HEK293 (cell line): ENCODE results near the gene AR.

Source experiments
- BCL11A ChIP-seq: fragments of 450-650 bp; formaldehyde crosslinking; IDR thresholded peaks from 2 replicates; pipeline ENCODE4 v1.5.1; 2016; ENCODE audit warnings: low read depth, missing biosample characterization, missing genetic modification characterization
- YY1 ChIP-seq: fragments of 450-650 bp; formaldehyde crosslinking; IDR thresholded peaks from 2 replicates; pipeline ENCODE4 v1.5.1; 2018; ENCODE audit warnings: missing biosample characterization, missing genetic modification characterization
- ZNF24 ChIP-seq: fragments of 450-650 bp; formaldehyde crosslinking; IDR thresholded peaks from 2 replicates; pipeline ENCODE4 v1.5.1; 2016; ENCODE audit warnings: missing biosample characterization, missing genetic modification characterization
- ZNF473 ChIP-seq: fragments of 450-650 bp; formaldehyde crosslinking; IDR thresholded peaks from 2 replicates; pipeline ENCODE4 v1.5.1; 2017; ENCODE audit warnings: missing biosample characterization, missing genetic modification characterization
- ZNF677 ChIP-seq: fragments of 450-650 bp; IDR thresholded peaks from 2 replicates; pipeline ENCODE4 v1.5.0; 2018; ENCODE audit warnings: missing biosample characterization, mild to moderate bottlenecking, missing genetic modification characterization, moderate library complexity
- ZNF830 ChIP-seq: fragments of 450-650 bp; IDR thresholded peaks from 2 replicates; pipeline ENCODE4 v1.5.0; 2018; ENCODE audit warnings: missing biosample characterization, missing genetic modification characterization, low read depth, mild to moderate bottlenecking, moderate library complexity
- TF ChIP-seq, protein P1 (sequence below): fragments of 450-650 bp; formaldehyde crosslinking; IDR thresholded peaks from 2 replicates; pipeline ENCODE4 v1.5.1; 2016; ENCODE audit warnings: missing biosample characterization, missing genetic modification characterization
- TF ChIP-seq, protein P2 (sequence below): fragments of 450-650 bp; formaldehyde crosslinking; IDR thresholded peaks from 2 replicates; pipeline ENCODE4 v1.5.1; 2016; ENCODE audit warnings: missing biosample characterization, missing genetic modification characterization

GRCh38 chrX:67749536-67749935, 205.7 kb downstream of the AR start:
- TF ChIP-seq, protein P1, sequence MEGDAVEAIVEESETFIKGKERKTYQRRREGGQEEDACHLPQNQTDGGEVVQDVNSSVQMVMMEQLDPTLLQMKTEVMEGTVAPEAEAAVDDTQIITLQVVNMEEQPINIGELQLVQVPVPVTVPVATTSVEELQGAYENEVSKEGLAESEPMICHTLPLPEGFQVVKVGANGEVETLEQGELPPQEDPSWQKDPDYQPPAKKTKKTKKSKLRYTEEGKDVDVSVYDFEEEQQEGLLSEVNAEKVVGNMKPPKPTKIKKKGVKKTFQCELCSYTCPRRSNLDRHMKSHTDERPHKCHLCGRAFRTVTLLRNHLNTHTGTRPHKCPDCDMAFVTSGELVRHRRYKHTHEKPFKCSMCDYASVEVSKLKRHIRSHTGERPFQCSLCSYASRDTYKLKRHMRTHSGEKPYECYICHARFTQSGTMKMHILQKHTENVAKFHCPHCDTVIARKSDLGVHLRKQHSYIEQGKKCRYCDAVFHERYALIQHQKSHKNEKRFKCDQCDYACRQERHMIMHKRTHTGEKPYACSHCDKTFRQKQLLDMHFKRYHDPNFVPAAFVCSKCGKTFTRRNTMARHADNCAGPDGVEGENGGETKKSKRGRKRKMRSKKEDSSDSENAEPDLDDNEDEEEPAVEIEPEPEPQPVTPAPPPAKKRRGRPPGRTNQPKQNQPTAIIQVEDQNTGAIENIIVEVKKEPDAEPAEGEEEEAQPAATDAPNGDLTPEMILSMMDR (tag by site-specific recombination), result no peak
- TF ChIP-seq ZNF24 (tag by site-specific recombination) (no peak), ZNF473 (tag by site-specific recombination) (no peak), BCL11A (tag by site-specific recombination) (no peak), ZNF830 (tag by site-specific recombination) (no peak), YY1 (tag by site-specific recombination) (no peak), ZNF677 (no peak)
- TF ChIP-seq, protein P2, sequence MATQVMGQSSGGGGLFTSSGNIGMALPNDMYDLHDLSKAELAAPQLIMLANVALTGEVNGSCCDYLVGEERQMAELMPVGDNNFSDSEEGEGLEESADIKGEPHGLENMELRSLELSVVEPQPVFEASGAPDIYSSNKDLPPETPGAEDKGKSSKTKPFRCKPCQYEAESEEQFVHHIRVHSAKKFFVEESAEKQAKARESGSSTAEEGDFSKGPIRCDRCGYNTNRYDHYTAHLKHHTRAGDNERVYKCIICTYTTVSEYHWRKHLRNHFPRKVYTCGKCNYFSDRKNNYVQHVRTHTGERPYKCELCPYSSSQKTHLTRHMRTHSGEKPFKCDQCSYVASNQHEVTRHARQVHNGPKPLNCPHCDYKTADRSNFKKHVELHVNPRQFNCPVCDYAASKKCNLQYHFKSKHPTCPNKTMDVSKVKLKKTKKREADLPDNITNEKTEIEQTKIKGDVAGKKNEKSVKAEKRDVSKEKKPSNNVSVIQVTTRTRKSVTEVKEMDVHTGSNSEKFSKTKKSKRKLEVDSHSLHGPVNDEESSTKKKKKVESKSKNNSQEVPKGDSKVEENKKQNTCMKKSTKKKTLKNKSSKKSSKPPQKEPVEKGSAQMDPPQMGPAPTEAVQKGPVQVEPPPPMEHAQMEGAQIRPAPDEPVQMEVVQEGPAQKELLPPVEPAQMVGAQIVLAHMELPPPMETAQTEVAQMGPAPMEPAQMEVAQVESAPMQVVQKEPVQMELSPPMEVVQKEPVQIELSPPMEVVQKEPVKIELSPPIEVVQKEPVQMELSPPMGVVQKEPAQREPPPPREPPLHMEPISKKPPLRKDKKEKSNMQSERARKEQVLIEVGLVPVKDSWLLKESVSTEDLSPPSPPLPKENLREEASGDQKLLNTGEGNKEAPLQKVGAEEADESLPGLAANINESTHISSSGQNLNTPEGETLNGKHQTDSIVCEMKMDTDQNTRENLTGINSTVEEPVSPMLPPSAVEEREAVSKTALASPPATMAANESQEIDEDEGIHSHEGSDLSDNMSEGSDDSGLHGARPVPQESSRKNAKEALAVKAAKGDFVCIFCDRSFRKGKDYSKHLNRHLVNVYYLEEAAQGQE (tag by site-specific recombination), result no peak
